ENCODE data around the gene PTPRG.

Gene PTPRG

GRCh38 chr3:62332017-62332416 lies 770.6 kb downstream of the PTPRG start:
- DNase-seq: no peak

GRCh38 chr3:62332835-62333244 lies 771.5 kb downstream of the PTPRG start:
- DNase-seq: peak; percentile 19

- DNase-seq: no peak
These were observed 773.8 kb downstream of the PTPRG start for GRCh38 chr3:62335196-62335595.

- no peak for DNase-seq
These were observed 782.4 kb downstream of the PTPRG start for GRCh38 chr3:62343755-62344154.

All from hematopoietic multipotent progenitor cell treated with erythropoietin and hydrocortisone succinate and interleukin-3 and kit ligand, for 8 days (in vitro differentiated cells).